Measurements from ENCODE around the gene CRY1. TPM values are rescaled to one million over a fixed set of nuclear protein-coding genes. Genes with fewer than 3 reads are reported as not detected.

CRY1 gene
- total RNA-seq, 6 experiments from 2014 or later, result 7.5 to 12.5 (median 10.6) TPM

DNA sequence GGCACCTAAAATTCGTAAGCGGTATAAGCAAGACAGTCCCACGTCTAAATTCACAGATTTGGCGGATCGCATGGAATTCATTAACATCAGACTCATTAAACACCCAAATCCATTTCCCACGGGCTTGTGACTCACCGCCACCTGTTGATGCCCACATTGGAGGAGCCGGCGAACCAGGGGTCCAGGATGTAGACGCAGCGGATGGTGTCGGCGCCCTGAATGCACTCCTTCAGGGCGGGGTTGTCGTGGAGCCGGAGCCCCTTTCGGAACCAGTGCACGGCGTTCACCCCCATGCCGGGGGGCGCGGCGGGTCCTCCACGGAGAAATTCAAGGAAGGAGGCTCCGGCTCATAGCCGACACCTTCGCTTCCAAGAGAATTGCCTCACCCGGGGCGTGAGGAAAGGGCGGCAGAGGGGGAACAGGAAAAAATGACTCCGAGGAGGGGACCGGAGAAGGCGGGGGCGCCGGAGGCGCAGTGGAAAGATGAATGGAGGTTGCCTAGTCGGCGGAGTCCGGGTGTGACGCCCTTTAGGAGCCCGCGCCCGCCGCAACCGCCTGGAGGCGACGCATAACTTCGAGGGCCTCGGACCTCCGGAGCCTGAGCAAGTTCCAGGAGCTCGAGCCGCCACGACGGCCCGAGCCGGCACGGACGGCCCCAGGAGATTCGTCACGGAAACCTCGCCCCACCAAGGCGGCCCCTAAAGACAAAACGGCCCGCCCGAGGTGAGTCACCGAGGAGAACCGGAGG lies 506 bp downstream of the CRY1 start:
- ATAC-seq, result peak; percentile 12 to 35 (median 17)
- peak overlapping the region; percentile 76 to 96 (median 87) for H3K4me3 ChIP-seq
- intact Hi-C loops (cut with DNase I), result no loop called here

DNA sequence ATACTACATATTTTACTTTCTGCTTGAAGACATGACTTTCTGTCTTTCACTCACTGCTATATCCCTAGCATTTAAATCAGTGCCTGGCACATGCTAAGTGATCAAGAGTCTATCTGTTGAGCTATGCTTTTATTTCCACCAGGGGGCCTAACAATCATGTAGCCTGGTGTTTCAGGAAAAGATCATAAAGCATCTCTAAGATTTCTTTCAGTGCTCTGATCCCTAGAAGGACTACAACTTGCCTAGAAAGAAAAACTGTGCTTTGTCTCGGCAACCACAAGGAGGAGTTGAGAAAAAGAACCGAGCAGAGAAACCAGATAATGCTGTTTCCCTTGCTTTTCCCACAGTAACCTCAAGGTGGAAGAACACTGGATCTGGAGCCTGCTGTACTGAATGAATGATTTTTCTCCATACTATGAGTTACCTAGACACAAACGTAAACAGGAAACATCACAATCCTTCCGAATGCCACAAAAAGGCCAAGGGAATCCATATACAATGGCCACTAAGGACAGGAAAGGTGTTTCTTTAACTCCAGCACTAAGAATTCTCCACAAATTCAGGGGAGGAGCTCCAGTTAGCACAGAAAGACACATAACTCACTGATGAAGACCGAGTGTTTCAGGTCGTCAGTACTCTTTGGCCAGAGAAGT lies 1.2 kb downstream of the CRY1 start:
- H3K4me1 ChIP-seq, result peaks cover 0 to 12% (median 6%) of the 10 kb centered on the region in 4 donors
- WGBS (ENCODE audit: insufficient coverage, low coverage, low lambda C conversion rate, missing lambda C conversion rate), result 2% methylated on average over 6 of the region's 6 CpGs
- no peaks in the 10 kb centered on the region for H3K9me3 ChIP-seq
- peak overlapping the region; percentile 92 to 96 (median 94) for H3K27ac ChIP-seq
- H3K4me3 ChIP-seq, result peak overlapping the region; percentile 76 to 96 (median 87)
- DNase-seq, result no peak
- TF ChIP-seq CTCF (IDR thresholded peaks at IDR 0.05) (peak; percentile 69 to 84 (median 75)), POLR2A (IDR thresholded peaks at IDR 0.05) (no peak)
- H3K36me3 ChIP-seq, result no peaks in the 10 kb centered on the region
- ATAC-seq, result peak; percentile 30 to 39 (median 32)
- no peaks in the 10 kb centered on the region for H3K27me3 ChIP-seq
- intact Hi-C loops (cut with DNase I), result no loop called here

More for the DNA sequence above, 506 bp downstream of the CRY1 start:
- DNase-seq, result peak in 2 of 3 donors; percentile 48 to 65
- H3K9me3 ChIP-seq, result no peaks in the 10 kb centered on the region
- WGBS (ENCODE audit: insufficient coverage, low coverage, low lambda C conversion rate, missing lambda C conversion rate), result under 1% methylated on average over 27 of the region's 67 CpGs
- TF ChIP-seq POLR2A (IDR thresholded peaks at IDR 0.05), result no peak
- TF ChIP-seq CTCF (IDR thresholded peaks at IDR 0.05), result no peak
- no peaks in the 10 kb centered on the region for H3K27me3 ChIP-seq
- no peaks in the 10 kb centered on the region for H3K36me3 ChIP-seq
- peak overlapping the region; percentile 92 to 96 (median 94) for H3K27ac ChIP-seq
- H3K4me1 ChIP-seq, result peaks cover 0 to 12% (median 6%) of the 10 kb centered on the region in 4 donors

DNA sequence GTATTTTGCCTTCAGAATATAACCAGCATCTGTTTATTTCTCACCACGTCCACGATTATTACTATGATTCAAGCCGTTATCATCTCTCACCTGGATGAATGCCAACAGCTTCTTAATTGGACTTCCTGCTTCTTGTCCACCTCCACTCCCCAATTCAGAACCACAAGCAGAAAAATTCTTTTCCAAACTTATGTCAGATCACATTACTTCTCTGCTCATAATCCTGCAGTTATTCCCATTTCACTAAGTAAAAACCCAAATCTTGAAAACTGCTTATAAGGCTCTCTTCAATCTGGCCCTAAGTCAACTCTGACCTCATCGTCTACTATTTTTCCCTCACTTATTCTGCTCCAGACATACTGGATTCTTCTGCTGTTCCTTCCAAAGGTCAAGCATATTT lies 2.0 kb downstream of the CRY1 start:
- WGBS (ENCODE audit: insufficient coverage, low coverage, low lambda C conversion rate, missing lambda C conversion rate), result 19% methylated on average over 4 of the region's 4 CpGs
- no peaks in the 10 kb centered on the region for H3K36me3 ChIP-seq
- H3K27me3 ChIP-seq, result no peaks in the 10 kb centered on the region
- intact Hi-C loops (cut with DNase I), result no loop called here
- peak overlapping the region in 1 of 3 donors; percentile 96 for H3K27ac ChIP-seq
- peaks cover 0 to 12% (median 6%) of the 10 kb centered on the region in 4 donors for H3K4me1 ChIP-seq
- ATAC-seq (no peak), DNase-seq (no peak)
- peak overlapping the region in 1 of 3 donors; percentile 87 for H3K4me3 ChIP-seq
- no peak for TF ChIP-seq CTCF (IDR thresholded peaks at IDR 0.05)
- TF ChIP-seq POLR2A (IDR thresholded peaks at IDR 0.05), result no peak
- H3K9me3 ChIP-seq, result no peaks in the 10 kb centered on the region

DNA sequence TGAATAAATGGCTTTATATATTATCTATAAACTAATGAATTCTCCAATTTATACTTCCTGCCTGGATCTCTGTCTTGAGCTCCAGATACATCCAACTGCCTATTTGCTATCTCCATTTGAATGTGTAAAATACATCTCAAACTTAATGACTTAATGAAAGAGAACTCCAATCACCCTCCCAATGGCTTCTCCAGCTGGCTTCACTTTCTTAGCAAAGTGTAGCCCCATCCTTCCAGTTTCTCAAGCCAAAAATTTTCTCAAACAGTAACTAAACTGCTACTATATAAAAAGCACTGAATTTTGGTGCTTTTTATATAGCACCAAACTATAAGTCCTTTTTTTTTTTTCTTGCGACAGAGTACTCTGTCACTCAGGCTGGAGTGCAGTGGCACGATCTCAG lies 2.6 kb downstream of the CRY1 start:
- intact Hi-C loops (cut with DNase I), result no loop called here
- TF ChIP-seq POLR2A (IDR thresholded peaks at IDR 0.05) (no peak), CTCF (IDR thresholded peaks at IDR 0.05) (no peak)
- no peaks in the 10 kb centered on the region for H3K27me3 ChIP-seq
- DNase-seq (no peak), ATAC-seq (no peak)
- peaks cover 0 to 12% (median 6%) of the 10 kb centered on the region in 4 donors for H3K4me1 ChIP-seq
- no peaks in the 10 kb centered on the region for H3K36me3 ChIP-seq
- H3K9me3 ChIP-seq, result no peaks in the 10 kb centered on the region
- H3K27ac ChIP-seq, result peak overlapping the region in 1 of 3 donors; percentile 96
- WGBS (ENCODE audit: insufficient coverage, low coverage, low lambda C conversion rate, missing lambda C conversion rate), result 74% methylated on average over 2 of the region's 2 CpGs
- H3K4me3 ChIP-seq, result no peak overlapping the region
